Activated T-helper 2 cell treated with anti-CD3 and anti-CD28 coated beads, Interferon-gamma antibody, Interleukin-2, Interleukin-4, amounts not matched to agents 10 μg/mL and 5 μg/mL and 100 μg/mL, durations not matched to agents 14 hours and 24 hours and 36 hours (primary cell): ENCODE results near the gene SPDYE16. TPM values are rescaled to one million over a fixed set of nuclear protein-coding genes. Genes with fewer than 3 reads are reported as not detected.
"Not testable (repeated sequence)": the region's sequence is repeated elsewhere in the genome, so short reads cannot be mapped to it uniquely, and the experiment has no call there.

Experiments
- DNase-seq: peaks from one replicate; pipeline ENCODE4 v3.0.0; 2021; ENCODE audit warnings: low spot score
- H3K27ac Mint-ChIP-seq: one replicate; pipeline ENCODE4 v1.8.0; 2021; ENCODE audit warnings: mixed read lengths
- H3K27me3 Mint-ChIP-seq: one replicate; pipeline ENCODE4 v1.8.0; 2021; ENCODE audit warnings: low read depth, mixed read lengths
- H3K36me3 Mint-ChIP-seq: one replicate; pipeline ENCODE4 v1.8.0; 2021; ENCODE audit warnings: low read depth, mixed read lengths
- H3K4me1 Mint-ChIP-seq: one replicate; pipeline ENCODE4 v1.8.0; 2021; ENCODE audit warnings: low read depth, mixed read lengths
- H3K4me3 Mint-ChIP-seq: one replicate; pipeline ENCODE4 v1.8.0; 2021; ENCODE audit warnings: low read depth, mild to moderate bottlenecking, moderate library complexity, mixed read lengths
- H3K9me3 Mint-ChIP-seq: one replicate; pipeline ENCODE4 v1.8.0; 2021; ENCODE audit warnings: mixed read lengths
- intact Hi-C: fragments of 100-400 bp; cut with micrococcal nuclease; formaldehyde crosslinking; loops from one replicate; pipeline ENCODE4 v1.15.1; 2023
- total RNA-seq: library from RNA; stranded (reverse); gene quantifications from 2 replicates; pipeline ENCODE4 v1.2.3, GENCODE V29; 2022

SPDYE16 gene
- total RNA-seq, 1 donor from 2014 or later, result 0.30 TPM

DNA sequence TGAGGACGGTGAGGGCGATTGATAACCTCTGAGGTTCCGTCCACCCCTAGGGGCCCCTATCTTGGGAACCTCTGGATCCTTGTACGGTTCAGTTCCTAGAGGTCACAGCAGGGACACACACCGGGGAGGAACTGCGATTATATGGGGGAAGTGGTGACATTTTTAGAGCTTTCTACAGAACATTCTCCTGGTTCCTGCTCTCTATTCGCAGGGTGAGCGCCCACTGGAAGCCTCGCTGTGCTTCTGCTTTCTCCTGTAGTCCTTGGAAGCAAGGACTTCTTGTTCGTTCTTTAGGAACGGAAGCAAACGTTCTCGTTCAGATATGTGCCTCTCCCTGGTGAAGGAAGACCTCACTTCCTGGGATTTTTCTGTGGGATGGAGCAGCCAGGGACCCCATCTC is 55.1 kb downstream of the SPDYE16 start:
- H3K36me3 Mint-ChIP-seq, H3K4me1 Mint-ChIP-seq, H3K4me3 Mint-ChIP-seq, DNase-seq, intact Hi-C loops, H3K27ac Mint-ChIP-seq, H3K9me3 Mint-ChIP-seq, H3K27me3 Mint-ChIP-seq: not testable (repeated sequence)

DNA sequence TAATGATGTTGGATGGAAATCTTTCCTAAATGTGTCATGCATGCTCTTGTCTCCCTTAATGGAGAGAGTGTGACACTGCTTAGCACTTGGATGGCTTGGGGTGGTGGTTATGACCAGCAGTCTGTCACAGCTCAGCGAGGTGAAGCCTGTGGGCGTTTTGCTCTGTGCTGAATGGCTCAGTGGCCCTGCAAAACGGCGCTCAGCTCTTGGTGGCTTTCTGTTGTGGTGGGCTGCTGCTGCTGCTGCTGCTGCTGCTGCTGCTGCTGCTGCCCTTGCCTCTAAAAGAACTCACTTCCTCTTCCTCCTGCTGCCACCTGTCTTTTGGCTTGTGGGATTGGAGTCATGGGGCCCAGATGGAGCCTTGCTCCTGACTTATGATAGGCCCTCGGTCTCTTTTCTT is 56.5 kb downstream of the SPDYE16 start:
- H3K27ac Mint-ChIP-seq, result peak overlapping the region; percentile 69
- H3K27me3 Mint-ChIP-seq, H3K4me3 Mint-ChIP-seq, H3K9me3 Mint-ChIP-seq, H3K4me1 Mint-ChIP-seq, intact Hi-C loops, DNase-seq: not testable (repeated sequence)
- peaks cover 13% of the 10 kb centered on the region for H3K36me3 Mint-ChIP-seq

DNA sequence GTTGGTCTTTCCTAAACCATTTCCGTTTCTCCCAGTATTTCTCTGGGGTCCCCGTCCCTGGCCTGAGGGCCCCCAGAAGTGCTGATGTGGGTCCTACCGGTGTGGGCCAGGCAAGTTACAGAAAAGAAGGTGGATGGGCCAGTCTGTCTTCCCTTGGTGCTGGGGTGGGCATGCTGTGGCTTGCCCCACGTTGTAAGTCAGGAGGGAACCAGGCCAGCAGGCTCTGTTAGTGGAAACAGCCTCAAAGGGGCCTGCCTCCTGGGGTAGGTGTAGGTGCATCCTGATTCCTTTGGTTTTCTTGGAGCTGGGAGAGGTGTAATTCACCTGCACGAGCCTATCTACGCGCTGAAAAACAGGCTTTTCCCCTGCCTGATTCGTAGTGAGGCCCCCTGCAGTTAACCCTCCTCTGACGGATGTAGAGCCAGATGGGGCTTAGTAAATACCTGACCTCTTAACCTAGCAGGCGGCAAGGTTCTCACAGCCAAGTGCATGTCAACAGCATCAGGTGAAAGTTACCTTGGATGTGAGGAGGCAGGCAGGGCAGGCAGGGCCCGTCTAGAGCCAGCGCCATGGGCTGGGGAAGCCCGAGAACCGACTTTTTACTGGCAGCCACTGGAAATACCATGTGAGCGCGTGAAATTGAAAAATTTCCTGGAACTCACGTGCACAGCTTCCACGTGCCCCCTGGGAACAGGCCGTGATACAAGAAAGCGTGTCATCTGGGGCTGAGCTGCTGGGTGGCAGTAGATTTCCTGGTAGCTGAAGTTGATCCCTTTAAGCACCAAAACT is 57.1 kb downstream of the SPDYE16 start:
- H3K27ac Mint-ChIP-seq, H3K9me3 Mint-ChIP-seq, H3K27me3 Mint-ChIP-seq, DNase-seq, intact Hi-C loops, H3K4me3 Mint-ChIP-seq, H3K4me1 Mint-ChIP-seq: not testable (repeated sequence)
- H3K36me3 Mint-ChIP-seq, result peaks cover 13% of the 10 kb centered on the region

DNA sequence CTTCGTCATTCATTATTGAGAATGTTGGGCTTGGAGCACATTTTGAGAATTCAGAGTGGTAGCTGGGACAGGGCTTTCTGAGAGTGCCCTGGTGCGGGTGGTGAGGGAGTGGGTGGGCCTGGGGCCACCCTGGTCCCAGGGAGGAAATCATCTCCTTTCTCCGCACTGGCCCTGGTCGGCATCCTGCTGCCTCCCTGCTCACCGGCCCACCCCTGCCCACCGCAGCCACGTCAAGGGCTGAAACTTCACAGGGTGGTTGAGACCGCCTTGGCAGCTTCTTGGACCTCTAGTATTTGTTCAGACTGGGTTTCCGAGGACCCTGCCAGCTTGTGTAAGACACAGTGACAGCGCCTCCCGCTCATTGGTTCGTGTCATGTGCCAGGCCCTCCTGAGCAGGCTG is 58.6 kb downstream of the SPDYE16 start:
- H3K4me1 Mint-ChIP-seq, H3K9me3 Mint-ChIP-seq, H3K27me3 Mint-ChIP-seq, intact Hi-C loops, H3K27ac Mint-ChIP-seq, DNase-seq, H3K4me3 Mint-ChIP-seq: not testable (repeated sequence)
- H3K36me3 Mint-ChIP-seq, result peaks cover 13% of the 10 kb centered on the region

DNA sequence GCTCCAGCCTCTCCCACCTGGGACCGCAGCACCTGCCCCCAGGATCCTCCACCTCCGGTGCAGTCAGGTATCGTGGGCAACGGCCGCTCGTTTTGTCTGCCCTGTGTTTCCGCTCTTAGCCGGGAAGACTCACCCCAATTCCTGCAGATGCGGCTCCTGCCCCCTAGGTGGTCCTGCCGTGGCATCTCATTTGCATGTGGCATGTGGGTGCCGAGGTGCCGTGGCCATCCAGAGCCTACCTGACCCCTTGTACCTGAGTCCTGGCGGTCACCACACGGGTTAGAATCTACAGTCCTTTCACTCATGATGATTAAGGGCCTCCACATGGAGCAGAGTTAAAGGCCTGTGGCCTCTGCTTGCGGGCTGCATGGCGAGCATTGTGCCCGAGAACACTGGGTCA is 60.0 kb downstream of the SPDYE16 start:
- H3K27ac Mint-ChIP-seq, intact Hi-C loops, H3K9me3 Mint-ChIP-seq, H3K27me3 Mint-ChIP-seq, DNase-seq, H3K4me1 Mint-ChIP-seq, H3K4me3 Mint-ChIP-seq: not testable (repeated sequence)
- peaks cover 13% of the 10 kb centered on the region for H3K36me3 Mint-ChIP-seq

DNA sequence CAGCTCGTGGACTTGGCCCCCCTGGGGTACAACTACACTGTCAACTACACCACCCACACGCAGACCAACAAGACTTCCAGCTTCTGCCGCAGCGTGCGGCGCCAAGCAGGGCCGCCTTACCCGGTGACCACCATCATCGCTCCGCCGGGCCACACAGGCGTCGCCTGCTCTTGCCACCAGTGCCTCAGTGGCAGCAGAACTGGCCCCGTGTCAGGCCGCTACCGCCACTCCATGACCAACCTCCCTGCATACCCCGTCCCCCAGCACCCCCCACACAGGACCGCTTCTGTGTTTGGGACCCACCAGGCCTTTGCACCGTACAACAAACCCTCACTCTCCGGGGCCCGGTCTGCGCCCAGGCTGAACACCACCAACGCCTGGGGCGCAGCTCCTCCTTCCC is 60.4 kb downstream of the SPDYE16 start:
- H3K27me3 Mint-ChIP-seq, H3K4me3 Mint-ChIP-seq, H3K4me1 Mint-ChIP-seq, intact Hi-C loops, DNase-seq, H3K9me3 Mint-ChIP-seq, H3K27ac Mint-ChIP-seq: not testable (repeated sequence)
- H3K36me3 Mint-ChIP-seq, result peaks cover 13% of the 10 kb centered on the region

Other genes starting within 250 kb of the SPDYE16 start
- 116 and 131 TPM in 2 replicates for gene HSPB1, start 240.6 kb downstream of the SPDYE16 start, total RNA-seq
- gene YWHAG, start 184.3 kb downstream of the SPDYE16 start, total RNA-seq, result 184 and 189 TPM in 2 replicates
- 0.71 and 0.78 TPM in 2 replicates for gene SSC4D, start 133.6 kb downstream of the SPDYE16 start, total RNA-seq
- gene ZP3, start 118.3 kb downstream of the SPDYE16 start, total RNA-seq, result 8.2 and 10.5 TPM in 2 replicates
- gene DTX2, start 81.6 kb downstream of the SPDYE16 start, total RNA-seq, result 24.7 and 26.3 TPM in 2 replicates
- 1.0 and 1.2 TPM in 2 replicates for gene UPK3B, start 32.7 kb downstream of the SPDYE16 start, total RNA-seq
- 8.2 and 9.0 TPM in 2 replicates for gene POMZP3, start 84.0 kb upstream of the SPDYE16 start, total RNA-seq